Suprapubic skin (tissue), 3 donors: ENCODE results near the gene BCCIP.

Experiments
- EP300 ChIP-seq: sonication (generic); formaldehyde crosslinking; IDR thresholded peaks from one replicate; pipeline ENCODE4 v1.6.1; 2017; ENCODE audit warnings: antibody characterized with exemption
- TF ChIP-seq, protein P1 (sequence below), 2 donors: fragments of 200-600 bp in 1 of 2; fragments of 450-650 bp in 1 of 2; sonication (generic) in 1 of 2; IDR thresholded peaks; one replicate each; pipeline ENCODE4 v1.5.1; 2016 to 2019; ENCODE audit warnings: antibody characterized with exemption in 2 of 2, mild to moderate bottlenecking in 1 of 2, moderate library complexity in 1 of 2

- TF ChIP-seq, protein P1, sequence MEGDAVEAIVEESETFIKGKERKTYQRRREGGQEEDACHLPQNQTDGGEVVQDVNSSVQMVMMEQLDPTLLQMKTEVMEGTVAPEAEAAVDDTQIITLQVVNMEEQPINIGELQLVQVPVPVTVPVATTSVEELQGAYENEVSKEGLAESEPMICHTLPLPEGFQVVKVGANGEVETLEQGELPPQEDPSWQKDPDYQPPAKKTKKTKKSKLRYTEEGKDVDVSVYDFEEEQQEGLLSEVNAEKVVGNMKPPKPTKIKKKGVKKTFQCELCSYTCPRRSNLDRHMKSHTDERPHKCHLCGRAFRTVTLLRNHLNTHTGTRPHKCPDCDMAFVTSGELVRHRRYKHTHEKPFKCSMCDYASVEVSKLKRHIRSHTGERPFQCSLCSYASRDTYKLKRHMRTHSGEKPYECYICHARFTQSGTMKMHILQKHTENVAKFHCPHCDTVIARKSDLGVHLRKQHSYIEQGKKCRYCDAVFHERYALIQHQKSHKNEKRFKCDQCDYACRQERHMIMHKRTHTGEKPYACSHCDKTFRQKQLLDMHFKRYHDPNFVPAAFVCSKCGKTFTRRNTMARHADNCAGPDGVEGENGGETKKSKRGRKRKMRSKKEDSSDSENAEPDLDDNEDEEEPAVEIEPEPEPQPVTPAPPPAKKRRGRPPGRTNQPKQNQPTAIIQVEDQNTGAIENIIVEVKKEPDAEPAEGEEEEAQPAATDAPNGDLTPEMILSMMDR (IDR thresholded peaks at IDR 0.05) = no peak
- no peak for TF ChIP-seq EP300
Observed at GRCh38 chr10:125783957-125784356, 39.4 kb upstream of the BCCIP start.
